GM12801 (cell line): Measurements from ENCODE around the gene RASGEF1C.

Source experiments
- TF ChIP-seq, protein P1 (sequence below): IDR thresholded peaks from one replicate; pipeline ENCODE4 v1.5.1; 2011; ENCODE audit warnings: control low read depth; ENCODE audit not compliant: insufficient read length; ENCODE audit errors: extremely low read depth

RASGEF1C gene

DNA sequence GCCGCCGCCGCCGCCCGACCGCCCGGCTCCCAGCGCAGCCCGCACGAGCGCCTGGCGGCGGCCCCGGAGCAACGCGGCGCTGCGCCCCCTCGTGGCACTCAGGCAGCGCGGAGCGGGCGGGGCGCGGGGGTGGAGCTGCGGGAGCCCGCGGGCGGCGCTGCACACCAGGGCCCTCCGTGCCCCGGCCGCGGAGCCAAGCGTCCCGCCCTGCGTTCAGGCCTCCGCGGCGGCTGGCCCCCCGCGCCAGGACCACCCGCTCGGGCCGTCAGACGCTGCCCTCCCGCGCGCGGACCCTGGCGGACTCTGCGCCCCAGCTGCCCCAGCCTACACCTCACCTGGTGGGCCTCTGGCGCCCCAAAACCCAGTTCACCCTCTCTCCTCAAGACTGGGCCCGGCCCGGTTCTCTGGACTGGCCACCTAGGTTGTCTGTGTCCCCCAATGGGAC, at the start of gene RASGEF1C:
Gene RASGEF1C (minus strand): TSS at position 75 of the 445 bp plus-strand sequence. CDS start 71,159 bp downstream, outside the sequence.
- TF ChIP-seq, protein P1, sequence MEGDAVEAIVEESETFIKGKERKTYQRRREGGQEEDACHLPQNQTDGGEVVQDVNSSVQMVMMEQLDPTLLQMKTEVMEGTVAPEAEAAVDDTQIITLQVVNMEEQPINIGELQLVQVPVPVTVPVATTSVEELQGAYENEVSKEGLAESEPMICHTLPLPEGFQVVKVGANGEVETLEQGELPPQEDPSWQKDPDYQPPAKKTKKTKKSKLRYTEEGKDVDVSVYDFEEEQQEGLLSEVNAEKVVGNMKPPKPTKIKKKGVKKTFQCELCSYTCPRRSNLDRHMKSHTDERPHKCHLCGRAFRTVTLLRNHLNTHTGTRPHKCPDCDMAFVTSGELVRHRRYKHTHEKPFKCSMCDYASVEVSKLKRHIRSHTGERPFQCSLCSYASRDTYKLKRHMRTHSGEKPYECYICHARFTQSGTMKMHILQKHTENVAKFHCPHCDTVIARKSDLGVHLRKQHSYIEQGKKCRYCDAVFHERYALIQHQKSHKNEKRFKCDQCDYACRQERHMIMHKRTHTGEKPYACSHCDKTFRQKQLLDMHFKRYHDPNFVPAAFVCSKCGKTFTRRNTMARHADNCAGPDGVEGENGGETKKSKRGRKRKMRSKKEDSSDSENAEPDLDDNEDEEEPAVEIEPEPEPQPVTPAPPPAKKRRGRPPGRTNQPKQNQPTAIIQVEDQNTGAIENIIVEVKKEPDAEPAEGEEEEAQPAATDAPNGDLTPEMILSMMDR, result no peak

DNA sequence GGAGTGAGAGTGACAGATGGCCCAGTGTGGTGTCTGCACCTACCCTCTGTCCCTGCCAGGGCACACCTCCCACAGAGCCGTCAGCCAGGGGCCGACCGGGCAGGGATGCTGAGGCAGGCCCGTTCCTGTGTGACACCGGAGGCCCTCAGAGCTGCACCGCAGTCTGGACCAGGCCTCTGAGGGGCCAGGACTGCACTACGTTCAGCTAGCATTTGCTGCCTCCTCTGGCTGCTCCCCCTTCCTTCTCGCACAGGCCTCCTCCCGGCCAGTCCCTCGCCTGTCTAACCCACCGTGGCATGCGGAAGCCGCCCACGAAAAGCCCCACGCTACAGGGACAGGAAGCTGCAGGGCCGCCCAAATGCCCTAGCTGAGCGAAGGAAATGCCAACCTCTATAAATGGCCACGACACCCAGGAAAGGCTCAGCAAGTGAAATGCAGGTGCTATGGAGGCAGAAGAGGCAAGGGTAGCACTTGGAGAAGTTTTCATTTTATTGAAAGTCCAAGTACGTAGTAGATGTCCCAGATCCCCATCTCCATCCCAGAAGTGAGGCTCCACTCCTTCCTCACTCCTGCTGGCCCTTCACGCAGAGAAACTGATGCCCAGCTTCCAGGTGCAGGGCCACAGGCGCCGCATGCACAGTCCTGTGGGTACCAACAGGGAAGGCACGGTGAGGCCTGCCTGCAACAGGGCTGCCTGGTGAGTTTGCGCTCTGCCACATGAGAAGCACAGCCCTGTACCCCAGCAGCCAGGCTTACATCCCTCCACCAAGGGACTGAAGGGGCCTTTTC, 44.2 kb upstream of the RASGEF1C start:
- TF ChIP-seq, protein P1, result no peak

DNA sequence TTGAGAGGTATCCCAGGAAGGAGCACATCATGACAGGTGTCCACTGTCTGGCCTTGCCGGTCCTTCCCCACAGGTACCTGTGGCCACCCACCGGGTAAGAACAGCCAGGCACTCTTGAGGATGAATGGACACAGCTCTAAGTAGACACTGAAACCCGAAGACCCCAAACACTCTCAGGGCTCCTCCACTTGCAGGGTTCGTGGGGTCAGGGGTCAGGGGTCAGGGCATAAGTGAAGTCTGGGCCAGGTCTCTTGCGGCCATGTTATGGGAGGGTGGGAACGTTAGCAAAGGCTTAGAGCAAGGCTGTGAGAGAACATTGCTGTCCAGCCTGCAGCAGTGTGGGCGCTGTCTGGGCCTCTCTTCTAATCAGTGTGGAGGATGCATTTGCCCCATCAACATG, 42.9 kb upstream of the RASGEF1C start:
- TF ChIP-seq, protein P1, result no peak

DNA sequence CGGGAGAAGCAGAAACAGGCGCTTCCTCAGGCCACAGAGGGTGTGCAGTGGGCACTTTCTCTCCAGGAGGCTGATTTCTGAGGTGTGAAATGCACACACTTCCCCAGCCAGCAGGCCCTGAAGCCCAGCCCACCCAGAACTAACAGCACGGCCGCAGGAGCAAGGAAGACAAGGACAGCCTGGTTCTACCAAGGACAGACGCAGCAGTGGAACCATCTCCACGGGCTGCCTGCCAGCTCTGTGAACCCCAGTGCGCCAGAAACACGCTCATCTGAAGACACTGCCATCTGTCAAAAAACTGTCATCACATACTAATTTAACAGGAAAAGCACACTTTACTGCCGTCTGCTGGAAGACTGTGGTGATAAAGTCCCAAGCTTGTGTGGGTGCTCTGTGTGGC, 42.1 kb upstream of the RASGEF1C start:
- TF ChIP-seq, protein P1, result no peak

DNA sequence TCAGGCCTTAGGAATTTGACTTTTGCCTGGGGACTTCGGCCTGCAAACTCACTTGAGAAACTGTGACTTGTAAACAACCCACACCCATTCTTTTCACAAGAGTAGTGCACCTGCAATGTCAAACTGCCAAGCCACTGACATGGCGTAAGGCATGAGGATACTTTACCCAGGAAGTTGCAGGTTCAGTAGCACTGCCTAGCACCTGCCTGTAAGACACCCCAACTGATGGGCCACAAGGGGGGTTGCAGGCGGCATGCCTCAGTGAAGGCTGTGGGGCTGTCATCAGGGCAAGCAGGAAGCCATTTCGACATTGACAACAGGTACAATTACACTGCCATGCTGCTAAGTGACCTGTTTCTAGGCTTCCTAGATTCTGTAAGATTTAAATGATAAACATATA, 41.3 kb upstream of the RASGEF1C start:
- TF ChIP-seq, protein P1, result no peak

DNA sequence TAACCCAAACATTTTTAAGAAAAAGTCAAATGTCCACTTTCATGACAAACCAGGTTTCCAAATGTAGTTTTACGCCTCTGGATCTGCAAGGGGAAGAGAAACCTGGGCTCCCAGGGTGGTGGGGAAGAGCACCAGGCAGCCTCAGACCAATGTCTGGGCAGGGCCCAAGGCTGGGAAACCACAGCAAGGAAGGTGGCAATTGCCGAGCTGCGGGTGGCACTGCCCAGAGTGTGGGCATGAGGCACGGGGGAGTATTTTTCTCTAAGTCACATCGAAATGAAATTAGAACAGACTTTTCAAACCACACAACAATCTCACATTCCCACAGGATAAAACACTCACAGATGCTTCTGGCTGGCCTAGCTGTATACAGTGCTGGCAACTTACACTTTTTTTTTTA, 32.6 kb upstream of the RASGEF1C start:
- TF ChIP-seq, protein P1, result no peak

DNA sequence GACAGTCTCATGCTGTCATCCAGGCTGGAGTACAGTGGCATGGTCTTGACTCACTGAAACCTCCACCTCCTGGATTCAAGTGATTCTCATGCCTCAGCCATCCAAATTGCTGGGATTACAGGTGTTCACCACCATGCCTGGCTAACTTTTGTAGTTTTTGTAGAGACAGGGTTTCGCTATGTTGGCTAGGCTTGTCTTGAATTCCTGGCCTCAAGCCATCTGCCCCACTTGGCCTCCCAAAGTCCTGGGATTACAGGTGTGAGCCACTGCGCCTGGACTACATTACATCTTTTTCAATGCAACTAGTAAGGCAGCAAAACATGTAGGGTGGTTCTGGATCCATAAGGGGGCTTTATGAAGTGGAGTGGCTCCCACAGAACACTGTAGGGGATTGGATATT, 29.6 kb upstream of the RASGEF1C start:
- TF ChIP-seq, protein P1, result no peak
